GM23338 (cell line): ENCODE measurements around the gene AP4S1. TPM values are rescaled to one million over a fixed set of nuclear protein-coding genes. Genes with fewer than 3 reads are reported as not detected.

Source experiments
- ATAC-seq: fragments of 200-7000 bp; cut with Tn5 transposase; 3 replicates; pipeline ENCODE4 v1.9.1; 2020
- DNase-seq: peaks from one replicate; pipeline ENCODE4 v3.0.0-alpha.2; 2015; ENCODE audit warnings: low spot score
- H2AFZ ChIP-seq: fragments of 200-600 bp; sonication (generic); 2 replicates; pipeline ENCODE4 v1.8.0; 2016; ENCODE audit warnings: antibody characterized with exemption, mild to moderate bottlenecking, moderate library complexity
- H3F3A ChIP-seq: fragments of 200-600 bp; sonication (generic); replicated peaks from 2 replicates; pipeline ENCODE4 v1.8.0; 2017; ENCODE audit warnings: antibody characterized with exemption, mixed run types, low read depth
- H3K27ac ChIP-seq: fragments of 200-600 bp; sonication (generic); 2 replicates; pipeline ENCODE4 v1.6.1; 2016; ENCODE audit warnings: low read depth
- H3K27me3 ChIP-seq: fragments of 200-600 bp; sonication (generic); 2 replicates; pipeline ENCODE4 v1.8.0; 2016; ENCODE audit warnings: mild to moderate bottlenecking, mixed run types, moderate library complexity; ENCODE audit not compliant: insufficient read depth
- H3K36me3 ChIP-seq: fragments of 200-600 bp; sonication (generic); 2 replicates; pipeline ENCODE4 v1.8.0; 2016; ENCODE audit warnings: mild to moderate bottlenecking; ENCODE audit not compliant: insufficient read depth
- H3K4me1 ChIP-seq: fragments of 200-600 bp; sonication (generic); 2 replicates; pipeline ENCODE4 v1.8.0; 2016; ENCODE audit warnings: mild to moderate bottlenecking, moderate library complexity; ENCODE audit not compliant: insufficient read depth
- H3K4me2 ChIP-seq: fragments of 200-600 bp; sonication (generic); 2 replicates; pipeline ENCODE4 v1.7.1; 2017; ENCODE audit warnings: mixed run types
- H3K4me3 ChIP-seq: fragments of 200-600 bp; sonication (generic); 2 replicates; pipeline ENCODE4 v1.6.1; 2016; ENCODE audit warnings: mixed run types
- H3K79me2 ChIP-seq: fragments of 200-600 bp; sonication (generic); replicated peaks from 2 replicates; pipeline ENCODE4 v1.8.0; 2017; ENCODE audit warnings: mild to moderate bottlenecking; ENCODE audit not compliant: insufficient read depth
- H3K9me2 ChIP-seq: fragments of 200-600 bp; sonication (generic); 2 replicates; pipeline ENCODE4 v1.8.0; 2017; ENCODE audit not compliant: insufficient read depth
- H4K20me1 ChIP-seq: fragments of 200-600 bp; sonication (generic); replicated peaks from 2 replicates; pipeline ENCODE4 v1.8.0; 2017; ENCODE audit warnings: mild to moderate bottlenecking; ENCODE audit not compliant: insufficient read depth
- H3K27ac Mint-ChIP-seq: 2 replicates; pipeline ENCODE4 v1.8.0; 2020; ENCODE audit warnings: inconsistent platforms, mild to moderate bottlenecking, moderate library complexity, mixed read lengths
- H3K27me3 Mint-ChIP-seq: 3 replicates; pipeline ENCODE4 v1.8.0; 2022; ENCODE audit warnings: low read depth, mild to moderate bottlenecking, moderate library complexity, mixed read lengths, inconsistent platforms; ENCODE audit not compliant: insufficient read depth, poor library complexity
- H3K36me3 Mint-ChIP-seq: 3 replicates; pipeline ENCODE4 v1.8.0; 2021; ENCODE audit warnings: low read depth, mild to moderate bottlenecking, inconsistent platforms, moderate library complexity, mixed read lengths
- H3K4me1 Mint-ChIP-seq: 3 replicates; pipeline ENCODE4 v1.8.0; 2020; ENCODE audit warnings: mild to moderate bottlenecking, inconsistent platforms, mixed read lengths
- H3K4me3 Mint-ChIP-seq: 3 replicates; pipeline ENCODE4 v1.8.0; 2021; ENCODE audit warnings: moderate library complexity, mild to moderate bottlenecking, inconsistent platforms, mixed read lengths
- H3K9me3 Mint-ChIP-seq: 3 replicates; pipeline ENCODE4 v1.8.0; 2020; ENCODE audit warnings: moderate library complexity, mild to moderate bottlenecking, inconsistent platforms, mixed read lengths
- CREB1 ChIP-seq: fragments of 250-450 bp; sonication (Bioruptor Pico); IDR thresholded peaks from 2 replicates; pipeline ENCODE4 v1.5.0; 2020; ENCODE audit warnings: low read depth, mild to moderate bottlenecking, moderate library complexity
- CTCF ChIP-seq, 2 experiments: fragments of 200-600 bp in 1 of 2; sonication (generic) in 1 of 2; conservative IDR thresholded peaks; 2 replicates each; pipeline versions ENCODE4 v1.5.1 to v1.6.1; 2016 to 2017; ENCODE audit warnings: antibody characterized with exemption in 2 of 2, low read depth in 2 of 2, mild to moderate bottlenecking in 2 of 2, moderate library complexity in 1 of 2
- ETS1 ChIP-seq: IDR thresholded peaks from 2 replicates; pipeline ENCODE4 v1.6.1; 2016; ENCODE audit warnings: antibody characterized with exemption
- EZH2 ChIP-seq: fragments of 200-600 bp; sonication (generic); IDR thresholded peaks from one replicate; pipeline ENCODE4 v1.8.0; 2017; ENCODE audit warnings: antibody characterized with exemption, mild to moderate bottlenecking, low read depth; ENCODE audit not compliant: unreplicated experiment
- JUNB ChIP-seq: IDR thresholded peaks from one replicate; pipeline ENCODE4 v1.6.1; 2016; ENCODE audit warnings: antibody characterized with exemption; ENCODE audit not compliant: unreplicated experiment
- NANOG ChIP-seq: IDR thresholded peaks from 2 replicates; pipeline ENCODE4 v1.6.1; 2016; ENCODE audit warnings: antibody characterized with exemption, borderline replicate concordance
- POLR2AphosphoS5 ChIP-seq: IDR thresholded peaks from 2 replicates; pipeline ENCODE4 v1.6.1; 2016; ENCODE audit warnings: antibody characterized with exemption, low read depth
- STAT1 ChIP-seq: IDR thresholded peaks from one replicate; pipeline ENCODE4 v1.6.1; 2016; ENCODE audit warnings: antibody characterized with exemption; ENCODE audit not compliant: unreplicated experiment
- ZNF114 ChIP-seq: fragments of 250-450 bp; sonication (Bioruptor Pico); IDR thresholded peaks from 2 replicates; pipeline ENCODE4 v1.5.0; 2020; ENCODE audit warnings: mild to moderate bottlenecking, moderate library complexity
- ZNF331 ChIP-seq: fragments of 250-450 bp; sonication (Bioruptor Pico); IDR thresholded peaks from 2 replicates; pipeline ENCODE4 v1.5.0; 2020; ENCODE audit warnings: low read depth, mild to moderate bottlenecking, moderate library complexity
- ZNF462 ChIP-seq: fragments of 250-450 bp; sonication (Bioruptor Pico); IDR thresholded peaks from 2 replicates; pipeline ENCODE4 v1.5.0; 2020; ENCODE audit warnings: mild to moderate bottlenecking, moderate library complexity
- polyA plus RNA-seq: library from polyadenylated mRNA; unstranded; fragments of >200 nt; fragmentation: Nextera tagmentation; extraction: Ambion mirVana; gene quantifications from 2 replicates; pipeline ENCODE4 v1.2.1, GENCODE V29; 2016
- total RNA-seq: library from RNA; depleted of rRNA; stranded (reverse); fragments of >200 nt; shearing (Covaris generic); gene quantifications from 2 replicates; pipeline ENCODE4 v1.2.3, GENCODE V29; 2014

The AP4S1 gene
- total and polyA plus RNA-seq, 2 experiments from 2014 or later: 13.4 to 15.7 TPM

- H3K4me2 ChIP-seq: no peak overlapping the region
- peaks cover 25% of the 10 kb centered on the region for H3K36me3 ChIP-seq
- Mint-ChIP-seq H3K4me1 (no peaks in the 10 kb centered on the region), H3K4me3 (no peak overlapping the region), H3K36me3 (peaks cover 33% of the 10 kb centered on the region), H3K9me3 (no peaks in the 10 kb centered on the region), H3K27ac (no peak overlapping the region), H3K27me3 (no peaks in the 10 kb centered on the region)
- no peak overlapping the region for H3K4me3 ChIP-seq
- H3K27ac ChIP-seq: no peak overlapping the region; the same call in 1 of the 2 replicates
- peaks cover 6% of the 10 kb centered on the region; the same call in 1 of the 2 replicates for H4K20me1 ChIP-seq
- no peak for DNase-seq
- no peaks in the 10 kb centered on the region for H3K9me2 ChIP-seq
- no peaks in the 10 kb centered on the region for H3F3A ChIP-seq
- ATAC-seq: no peak
- H3K4me1 ChIP-seq: no peaks in the 10 kb centered on the region
- TF ChIP-seq CTCF (conservative IDR thresholded peaks at IDR 0.05; ENCODE audit: low read depth in 2 of 2) (no peak), ZNF331 (CRISPR knock-in tag) (no peak), ETS1 (no peak), JUNB (no peak), NANOG (no peak)
- no peaks in the 10 kb centered on the region for H3K27me3 ChIP-seq
- H3K79me2 ChIP-seq: no peaks in the 10 kb centered on the region
- H2AFZ ChIP-seq: no peak overlapping the region
Measured at GRCh38 chr14:31096255-31096654, 70.8 kb downstream of the AP4S1 start.

- no peak for DNase-seq
- H3K9me3 Mint-ChIP-seq: no peaks in the 10 kb centered on the region
- TF ChIP-seq ZNF331 (CRISPR knock-in tag) (no peak), NANOG (no peak), STAT1 (no peak), ZNF462 (CRISPR knock-in tag) (no peak), CTCF (conservative IDR thresholded peaks at IDR 0.05; ENCODE audit: low read depth in 2 of 2) (no peak), POLR2AphosphoS5 (no peak), JUNB (no peak), CREB1 (CRISPR knock-in tag) (no peak), ZNF114 (CRISPR knock-in tag) (no peak), EZH2 (no peak)
Measured at GRCh38 chr14:31097081-31097480, 71.6 kb downstream of the AP4S1 start.

More at GRCh38 chr14:31097081-31097480, 71.6 kb downstream of the AP4S1 start:
- no peaks in the 10 kb centered on the region for H3K27me3 Mint-ChIP-seq
- peaks cover 42% of the 10 kb centered on the region for H3K36me3 Mint-ChIP-seq
- Histone ChIP-seq H3K79me2 (no peaks in the 10 kb centered on the region), H3K27me3 (no peaks in the 10 kb centered on the region), H2AFZ (no peak overlapping the region), H4K20me1 (peaks cover 6% of the 10 kb centered on the region; the same call in 1 of the 2 replicates), H3K36me3 (peaks cover 31% of the 10 kb centered on the region), H3F3A (no peaks in the 10 kb centered on the region), H3K4me2 (no peak overlapping the region), H3K4me1 (no peaks in the 10 kb centered on the region), H3K4me3 (no peak overlapping the region), H3K27ac (no peak overlapping the region), H3K9me2 (no peaks in the 10 kb centered on the region)
- no peak for ATAC-seq
- no peak overlapping the region for H3K4me3 Mint-ChIP-seq
- no peaks in the 10 kb centered on the region for H3K4me1 Mint-ChIP-seq
- no peak overlapping the region for H3K27ac Mint-ChIP-seq
